HL-60 (cell line): ENCODE data around the gene IL1RL1.

Source experiments
- DNase-seq, 2 experiments: peaks; one replicate each; pipeline ENCODE4 v3.0.0-alpha.2; 2010 to 2020; ENCODE audit warnings: low read depth in 1 of 2, low spot score in 1 of 2
- H3K27ac ChIP-seq: fragments of 250-450 bp; sonication (Bioruptor Pico); replicated peaks from 2 replicates; pipeline ENCODE4 v1.5.1; 2020; ENCODE audit warnings: mild to moderate bottlenecking, moderate library complexity
- H3K27me3 ChIP-seq: fragments of 250-450 bp; sonication (Bioruptor Pico); 2 replicates; pipeline ENCODE4 v1.5.1; 2021; ENCODE audit warnings: mild to moderate bottlenecking, moderate library complexity; ENCODE audit not compliant: insufficient read depth, poor library complexity, severe bottlenecking
- H3K4me3 ChIP-seq: replicated peaks from 2 replicates; pipeline ENCODE4 v1.5.1; 2011; ENCODE audit warnings: mild to moderate bottlenecking, control low read depth, low read length; ENCODE audit not compliant: insufficient read depth
- GABPA ChIP-seq: IDR thresholded peaks from 2 replicates; pipeline ENCODE4 v1.6.1; 2012; ENCODE audit warnings: low read depth
- POLR2AphosphoS5 ChIP-seq: IDR thresholded peaks from 2 replicates; pipeline ENCODE4 v1.6.1; 2012; ENCODE audit warnings: low read depth
- REST ChIP-seq: IDR thresholded peaks from 2 replicates; pipeline ENCODE4 v1.6.1; 2012; ENCODE audit warnings: low read depth; ENCODE audit not compliant: insufficient replicate concordance
- SPI1 ChIP-seq: IDR thresholded peaks from 2 replicates; pipeline ENCODE4 v1.6.1; 2012; ENCODE audit warnings: low read depth, mild to moderate bottlenecking, borderline replicate concordance
- TF ChIP-seq, protein P1 (sequence below): IDR thresholded peaks from one replicate; pipeline ENCODE4 v1.5.1; 2011; ENCODE audit warnings: low read length, control low read depth, inconsistent platforms; ENCODE audit not compliant: insufficient read depth

The IL1RL1 gene

DNA sequence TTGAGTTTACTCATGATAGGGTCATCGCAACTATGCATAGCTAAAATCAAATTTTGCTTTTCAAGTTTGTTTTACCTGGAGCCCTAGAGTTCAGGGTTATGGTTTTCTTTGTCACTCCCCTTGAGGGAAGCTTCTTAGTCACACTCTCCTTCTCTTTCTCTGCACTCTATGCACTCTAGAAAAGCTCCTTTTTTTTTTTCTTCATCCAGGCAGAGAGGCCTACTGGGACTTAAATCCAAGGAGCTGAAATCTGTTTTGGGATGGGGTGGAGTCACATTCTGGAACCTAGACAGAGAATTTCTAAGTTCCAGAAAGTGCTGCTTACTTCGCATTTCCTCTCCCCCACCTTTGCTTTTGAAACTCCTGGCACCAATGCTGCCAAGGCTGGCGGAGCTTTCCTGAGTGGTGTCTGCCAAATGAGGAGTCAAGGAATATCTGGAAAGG is 25.2 kb downstream of the IL1RL1 start:
- TF ChIP-seq REST = no peak
- TF ChIP-seq, protein P1, sequence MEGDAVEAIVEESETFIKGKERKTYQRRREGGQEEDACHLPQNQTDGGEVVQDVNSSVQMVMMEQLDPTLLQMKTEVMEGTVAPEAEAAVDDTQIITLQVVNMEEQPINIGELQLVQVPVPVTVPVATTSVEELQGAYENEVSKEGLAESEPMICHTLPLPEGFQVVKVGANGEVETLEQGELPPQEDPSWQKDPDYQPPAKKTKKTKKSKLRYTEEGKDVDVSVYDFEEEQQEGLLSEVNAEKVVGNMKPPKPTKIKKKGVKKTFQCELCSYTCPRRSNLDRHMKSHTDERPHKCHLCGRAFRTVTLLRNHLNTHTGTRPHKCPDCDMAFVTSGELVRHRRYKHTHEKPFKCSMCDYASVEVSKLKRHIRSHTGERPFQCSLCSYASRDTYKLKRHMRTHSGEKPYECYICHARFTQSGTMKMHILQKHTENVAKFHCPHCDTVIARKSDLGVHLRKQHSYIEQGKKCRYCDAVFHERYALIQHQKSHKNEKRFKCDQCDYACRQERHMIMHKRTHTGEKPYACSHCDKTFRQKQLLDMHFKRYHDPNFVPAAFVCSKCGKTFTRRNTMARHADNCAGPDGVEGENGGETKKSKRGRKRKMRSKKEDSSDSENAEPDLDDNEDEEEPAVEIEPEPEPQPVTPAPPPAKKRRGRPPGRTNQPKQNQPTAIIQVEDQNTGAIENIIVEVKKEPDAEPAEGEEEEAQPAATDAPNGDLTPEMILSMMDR = no peak
- no peak for TF ChIP-seq GABPA
- no peak for TF ChIP-seq SPI1
- TF ChIP-seq POLR2AphosphoS5 = no peak
- no peak for DNase-seq

GRCh38 chr2:102337012-102337411 is 25.6 kb downstream of the IL1RL1 start:
- TF ChIP-seq SPI1 (no peak), GABPA (no peak), REST (no peak), POLR2AphosphoS5 (no peak)
- TF ChIP-seq, protein P1 = no peak
- no peak for DNase-seq
- Histone ChIP-seq H3K4me3 (no peak overlapping the region), H3K27ac (no peak overlapping the region), H3K27me3 (no peaks in the 10 kb centered on the region)

More for the DNA sequence above, 25.2 kb downstream of the IL1RL1 start:
- Histone ChIP-seq H3K27me3 (no peaks in the 10 kb centered on the region), H3K4me3 (no peak overlapping the region), H3K27ac (no peak overlapping the region)

DNA sequence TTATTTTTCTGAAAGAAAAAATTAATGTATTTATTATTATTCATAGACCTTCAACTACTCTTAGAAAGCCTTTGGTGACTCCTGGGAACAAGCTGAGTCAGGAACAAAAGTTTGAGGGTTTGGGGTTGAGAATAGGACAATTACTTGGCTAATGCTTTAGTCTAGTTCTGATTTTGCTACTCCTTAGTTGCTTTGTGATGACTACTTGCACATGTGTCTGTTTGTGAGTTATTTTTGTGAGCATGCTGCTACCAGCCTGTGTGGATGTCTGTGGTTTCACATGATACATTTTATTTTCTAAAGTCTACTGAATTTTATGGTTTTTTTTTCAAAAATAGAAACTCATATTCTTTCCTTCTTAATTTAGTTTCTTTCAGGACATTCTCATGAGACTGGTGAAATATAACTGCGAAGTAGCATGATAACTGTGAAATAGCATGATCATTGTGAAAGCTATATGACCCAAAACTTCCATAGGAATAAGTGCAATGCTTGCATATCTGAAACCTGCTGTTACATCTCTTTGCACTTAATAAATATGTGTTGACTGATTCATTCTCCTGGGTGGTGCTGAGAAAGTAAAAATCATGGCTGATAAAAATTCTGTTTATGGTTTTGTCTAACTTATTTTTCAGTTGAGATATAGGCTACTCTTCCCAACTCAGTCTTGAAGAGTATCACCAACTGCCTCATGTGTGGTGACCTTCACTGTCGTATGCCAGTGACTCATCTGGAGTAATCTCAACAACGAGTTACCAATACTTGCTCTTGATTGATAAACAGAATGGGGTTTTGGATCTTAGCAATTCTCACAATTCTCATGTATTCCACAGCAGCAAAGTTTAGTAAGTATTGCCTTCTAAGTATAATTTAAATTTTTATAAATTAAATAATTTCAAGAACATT is 26.4 kb downstream of the IL1RL1 start:
- TF ChIP-seq, protein P1 = no peak
- TF ChIP-seq SPI1 (no peak), REST (no peak)
- Histone ChIP-seq H3K4me3 (no peak overlapping the region), H3K27ac (no peak overlapping the region), H3K27me3 (no peaks in the 10 kb centered on the region)
- DNase-seq = no peak
